Smooth muscle cell of the coronary artery (primary cell): Measurements from ENCODE around the gene ENAM. TPM values are rescaled to one million over a fixed set of nuclear protein-coding genes. Genes with fewer than 3 reads are reported as not detected.

Experiments used
- total RNA-seq: library from RNA; depleted of rRNA; stranded (reverse); fragments of >200 nt; gene quantifications from 2 replicates; pipeline ENCODE4 v1.2.3, GENCODE V29; 2014; ENCODE audit warnings: low replicate concordance

Gene ENAM, protein sequence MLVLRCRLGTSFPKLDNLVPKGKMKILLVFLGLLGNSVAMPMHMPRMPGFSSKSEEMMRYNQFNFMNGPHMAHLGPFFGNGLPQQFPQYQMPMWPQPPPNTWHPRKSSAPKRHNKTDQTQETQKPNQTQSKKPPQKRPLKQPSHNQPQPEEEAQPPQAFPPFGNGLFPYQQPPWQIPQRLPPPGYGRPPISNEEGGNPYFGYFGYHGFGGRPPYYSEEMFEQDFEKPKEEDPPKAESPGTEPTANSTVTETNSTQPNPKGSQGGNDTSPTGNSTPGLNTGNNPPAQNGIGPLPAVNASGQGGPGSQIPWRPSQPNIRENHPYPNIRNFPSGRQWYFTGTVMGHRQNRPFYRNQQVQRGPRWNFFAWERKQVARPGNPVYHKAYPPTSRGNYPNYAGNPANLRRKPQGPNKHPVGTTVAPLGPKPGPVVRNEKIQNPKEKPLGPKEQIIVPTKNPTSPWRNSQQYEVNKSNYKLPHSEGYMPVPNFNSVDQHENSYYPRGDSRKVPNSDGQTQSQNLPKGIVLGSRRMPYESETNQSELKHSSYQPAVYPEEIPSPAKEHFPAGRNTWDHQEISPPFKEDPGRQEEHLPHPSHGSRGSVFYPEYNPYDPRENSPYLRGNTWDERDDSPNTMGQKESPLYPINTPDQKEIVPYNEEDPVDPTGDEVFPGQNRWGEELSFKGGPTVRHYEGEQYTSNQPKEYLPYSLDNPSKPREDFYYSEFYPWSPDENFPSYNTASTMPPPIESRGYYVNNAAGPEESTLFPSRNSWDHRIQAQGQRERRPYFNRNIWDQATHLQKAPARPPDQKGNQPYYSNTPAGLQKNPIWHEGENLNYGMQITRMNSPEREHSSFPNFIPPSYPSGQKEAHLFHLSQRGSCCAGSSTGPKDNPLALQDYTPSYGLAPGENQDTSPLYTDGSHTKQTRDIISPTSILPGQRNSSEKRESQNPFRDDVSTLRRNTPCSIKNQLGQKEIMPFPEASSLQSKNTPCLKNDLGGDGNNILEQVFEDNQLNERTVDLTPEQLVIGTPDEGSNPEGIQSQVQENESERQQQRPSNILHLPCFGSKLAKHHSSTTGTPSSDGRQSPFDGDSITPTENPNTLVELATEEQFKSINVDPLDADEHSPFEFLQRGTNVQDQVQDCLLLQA
- total RNA-seq: not detected in 2 replicates

DNA sequence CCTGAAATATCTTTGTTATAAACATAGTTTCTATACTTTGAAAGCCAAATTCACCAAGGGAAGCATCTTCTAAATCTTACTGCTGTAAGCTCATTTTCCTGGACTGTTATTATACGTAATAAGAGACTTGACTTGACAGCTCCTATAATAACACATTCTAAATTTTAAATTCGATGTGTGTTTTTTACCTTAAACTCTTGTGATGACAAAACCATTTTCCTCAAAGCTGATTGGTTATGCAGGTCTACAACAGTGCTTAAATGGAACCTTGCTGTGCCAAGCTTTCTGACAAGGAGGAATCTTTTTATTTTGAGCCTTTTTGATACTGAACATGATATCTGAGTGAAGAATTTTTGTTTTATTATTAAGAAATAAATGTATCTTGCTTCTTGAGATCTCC is at the start of gene ENAM:
TSS of gene ENAM (plus strand) at position 301 of the 400 bp plus-strand sequence. CDS start 757 bp downstream, outside the sequence.

DNA sequence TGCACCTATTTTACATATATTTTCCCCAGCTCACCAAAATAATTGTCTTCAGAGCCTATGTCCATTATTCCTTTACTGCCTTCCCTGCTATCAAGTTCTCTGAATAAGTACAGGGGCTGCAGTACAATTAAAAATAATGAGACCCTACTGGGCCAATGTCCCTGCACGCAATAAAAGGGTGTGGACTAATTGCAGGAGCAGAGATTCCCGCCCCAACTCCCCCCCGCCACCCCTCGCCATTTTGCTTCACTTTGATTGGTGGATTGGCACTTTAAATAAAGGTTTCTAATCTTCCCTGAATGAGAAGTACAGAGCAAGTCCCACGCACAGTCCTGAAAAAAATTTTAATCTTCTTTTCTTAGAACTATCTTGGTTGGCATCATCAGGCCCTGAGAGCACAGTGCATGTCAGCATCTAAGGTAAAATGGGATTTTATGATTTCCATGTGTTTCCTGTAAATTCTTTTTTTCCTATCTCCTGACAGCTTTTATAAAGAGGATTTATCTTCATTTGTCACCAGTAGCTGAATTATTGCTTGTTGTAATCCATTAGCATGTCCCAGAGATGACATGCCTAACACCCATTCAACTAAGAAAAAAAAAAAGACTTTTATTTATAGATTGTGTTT is 36.5 kb upstream of the ENAM start, which contains the start of gene AMBN:
TSS of gene AMBN (plus strand) at position 302 of the 628 bp plus-strand sequence. CDS start at position 405, 103 bp downstream.

DNA sequence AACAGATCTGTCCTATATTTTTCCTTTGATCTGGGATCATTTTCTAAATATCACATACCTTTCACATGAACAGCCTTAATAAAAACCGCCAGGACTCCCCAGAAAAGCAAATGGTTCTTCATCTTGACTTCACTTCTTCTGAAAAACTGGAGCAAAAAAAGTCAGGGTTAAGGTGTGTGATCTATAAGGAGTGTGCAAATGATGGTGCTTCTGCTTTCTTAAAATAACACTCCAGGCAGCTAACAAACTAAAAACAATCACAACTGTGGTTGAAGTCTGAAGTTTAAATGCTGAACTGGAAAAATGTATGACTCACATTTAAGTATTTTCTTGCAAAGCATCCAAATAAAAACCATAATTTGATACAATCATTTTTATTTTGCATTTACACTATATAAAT is 37.8 kb downstream of the ENAM start, which contains the start of gene JCHAIN:
TSS of gene JCHAIN (minus strand) at position 140 of the 400 bp plus-strand sequence. CDS start at position 122, 18 bp downstream.

DNA sequence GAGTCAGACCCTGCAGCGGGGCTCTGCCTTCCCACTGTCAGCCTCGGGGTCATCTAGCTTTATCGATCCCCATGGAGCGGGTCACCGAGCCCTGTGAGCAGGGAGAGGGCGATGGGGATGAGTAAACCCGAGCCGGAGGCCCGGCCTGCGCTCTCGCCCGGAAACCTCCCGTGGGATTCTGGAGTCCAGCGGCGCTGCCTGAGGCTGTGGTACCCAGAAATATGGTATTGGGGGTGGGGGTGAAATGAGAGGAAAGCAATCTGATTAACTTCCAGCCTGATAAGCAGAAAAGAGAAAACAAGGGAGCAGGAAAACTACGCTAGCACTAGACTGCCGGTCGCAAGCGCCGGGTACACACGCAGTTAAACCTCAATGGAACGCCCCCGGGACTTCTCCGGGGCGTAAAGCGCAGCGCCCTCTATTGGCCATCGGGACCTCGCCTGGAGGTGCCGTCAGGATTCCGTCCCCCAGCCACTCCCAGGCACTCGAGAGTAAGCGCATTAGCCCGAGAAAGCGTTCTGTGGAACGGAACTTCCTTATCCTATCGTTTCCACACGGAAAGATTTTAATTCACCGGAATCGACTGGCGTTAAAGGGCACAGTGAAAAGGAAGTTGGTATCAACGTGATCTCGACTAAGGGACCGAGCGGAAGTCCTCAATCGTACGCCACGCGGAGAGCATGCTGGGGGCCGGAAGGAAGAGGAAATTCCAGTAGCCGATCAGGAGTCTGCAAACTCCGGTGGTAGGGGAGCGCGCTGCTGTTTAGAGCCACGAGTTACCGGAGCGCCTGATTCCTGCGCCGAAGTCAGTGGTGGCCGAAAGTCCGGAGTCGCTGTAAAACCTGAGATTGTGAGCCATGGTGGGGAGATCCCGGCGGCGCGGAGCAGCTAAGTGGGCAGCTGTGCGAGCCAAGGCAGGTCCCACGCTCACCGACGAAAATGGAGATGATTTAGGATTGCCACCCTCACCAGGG is 59.6 kb downstream of the ENAM start, which contains the start of gene UTP3:
TSS of gene UTP3 (plus strand) at position 712 of the 974 bp plus-strand sequence. CDS start at position 858, 146 bp downstream.

Other genes starting within 250 kb of the ENAM start
- gene SMR3B, start 245.6 kb upstream of the ENAM start, total RNA-seq: not detected in 2 replicates
- gene OPRPN, start 230.8 kb upstream of the ENAM start, total RNA-seq: not detected in 2 replicates
- not detected in 2 replicates for gene MUC7, start 156.5 kb upstream of the ENAM start, total RNA-seq
- gene AMTN, start 110.2 kb upstream of the ENAM start, total RNA-seq: 1.1 TPM in 1 of 2 replicates, not detected in the other
- not detected in 2 replicates for gene AMBN, start 36.5 kb upstream of the ENAM start, total RNA-seq
- gene JCHAIN, start 37.8 kb downstream of the ENAM start, total RNA-seq: 1.1 TPM in 1 of 2 replicates, not detected in the other
- gene UTP3, start 59.8 kb downstream of the ENAM start, total RNA-seq: 17.0 and 20.1 TPM in 2 replicates
- 29.8 and 50.7 TPM in 2 replicates for gene RUFY3, start 93.2 kb downstream of the ENAM start, total RNA-seq
- gene GRSF1, start 211.1 kb downstream of the ENAM start, total RNA-seq: 83.0 and 85.9 TPM in 2 replicates